Measurements from ENCODE around the gene LYL1. TPM values are rescaled to one million over a fixed set of nuclear protein-coding genes. Genes with fewer than 3 reads are reported as not detected.

The LYL1 gene
- total and polyA plus RNA-seq, 2 of the 13 experiments (the other 11 are each of a cell fraction or from before 2014, with no cell fraction given): 0.75 to 0.92 TPM

GRCh38 chr19:13151605-13152355 is 49.1 kb upstream of the LYL1 start (continued):
- TF ChIP-seq ELF1 (CRISPR knock-in tag; IDR thresholded peaks at IDR 0.05) (peak; percentile 82), ZNF782 (CRISPR knock-in tag; IDR thresholded peaks at IDR 0.05; ENCODE audit: borderline replicate concordance) (no peak), BATF2 (CRISPR knock-in tag; IDR thresholded peaks at IDR 0.05) (no peak), ZKSCAN1 (IDR thresholded peaks at IDR 0.05; ENCODE audit: low read length) (no peak), IRF1 (CRISPR knock-in tag; IDR thresholded peaks at IDR 0.05; ENCODE audit: low read depth) (no peak), TRAFD1 (CRISPR knock-in tag; IDR thresholded peaks at IDR 0.05; ENCODE audit: borderline replicate concordance) (no peak), USF2 (IDR thresholded peaks at IDR 0.05; ENCODE audit: low read depth, low read length) (no peak), USF2 (CRISPR knock-in tag; IDR thresholded peaks at IDR 0.05; ENCODE audit: borderline replicate concordance) (peak; percentile 95; the same call in 1 of the 2 replicates), ZMYM3 (CRISPR knock-in tag; IDR thresholded peaks at IDR 0.05) (no peak; the same call in 1 of the 2 replicates), ZNF510 (CRISPR knock-in tag; IDR thresholded peaks at IDR 0.05; ENCODE audit: low read depth) (0 out of 2 replicates have a peak, but pooled peaks have one; percentile 44), MAX (IDR thresholded peaks at IDR 0.05) (peak; percentile 94), ERF (CRISPR knock-in tag; IDR thresholded peaks at IDR 0.05) (peak; percentile 93), PHF21A (CRISPR knock-in tag; IDR thresholded peaks at IDR 0.05) (no peak), TOE1 (CRISPR knock-in tag; IDR thresholded peaks at IDR 0.05) (no peak), ZNF335 (CRISPR knock-in tag; IDR thresholded peaks at IDR 0.05) (no peak), NFIC (IDR thresholded peaks at IDR 0.05; ENCODE audit: low read length) (no peak), ZNF720 (CRISPR knock-in tag; IDR thresholded peaks at IDR 0.05) (no peak), HNRNPL (IDR thresholded peaks at IDR 0.05; ENCODE audit: low read depth, low read length) (no peak), PRPF4 (IDR thresholded peaks at IDR 0.05; ENCODE audit: low read depth, low read length, poor library complexity, severe bottlenecking) (no peak), MIER3 (CRISPR knock-in tag; IDR thresholded peaks at IDR 0.05; ENCODE audit: borderline replicate concordance) (no peak; the same call in 1 of the 2 replicates), ZNF383 (CRISPR knock-in tag; IDR thresholded peaks at IDR 0.05; ENCODE audit: borderline replicate concordance) (no peak; the same call in 1 of the 2 replicates), ZNF224 (CRISPR knock-in tag; IDR thresholded peaks at IDR 0.05) (no peak), ZNF205 (CRISPR knock-in tag; IDR thresholded peaks at IDR 0.05) (no peak), MEF2D (CRISPR knock-in tag; IDR thresholded peaks at IDR 0.05) (0 out of 2 replicates have a peak, but pooled peaks have one; percentile 42), U2AF1 (optimal IDR thresholded peaks at IDR 0.05; ENCODE audit: low read depth, low read length) (no peak), ARHGAP35 (CRISPR knock-in tag; IDR thresholded peaks at IDR 0.05; ENCODE audit: borderline replicate concordance) (no peak)
